ENCODE results near the gene MN1. TPM values are rescaled to one million over a fixed set of nuclear protein-coding genes. Genes with fewer than 3 reads are reported as not detected.
A peak's percentile ranks its signal among the peaks of the same experiment; 100 is the strongest.

MN1 gene
- total RNA-seq, 1 donor: 55.9 TPM

- no peak for TF ChIP-seq CTCF (IDR thresholded peaks at IDR 0.05; ENCODE audit: insufficient read depth, low read length)
- no peak overlapping the region for H3K4me3 ChIP-seq (ENCODE audit: low read depth, low read length)
These were observed 7.1 kb upstream of the MN1 start for GRCh38 chr22:27808451-27809225.

GRCh38 chr22:27805841-27806240 is 4.3 kb upstream of the MN1 start:
- no peak for DNase-seq (ENCODE audit: low read depth)
- no peak for TF ChIP-seq CTCF (IDR thresholded peaks at IDR 0.05; ENCODE audit: insufficient read depth, low read length)
- no peak overlapping the region for H3K4me3 ChIP-seq (ENCODE audit: low read depth, low read length)

More at GRCh38 chr22:27808451-27809225, 7.1 kb upstream of the MN1 start:
- DNase-seq (ENCODE audit: low read depth): no peak

- peak; percentile 73 for TF ChIP-seq CTCF (IDR thresholded peaks at IDR 0.05; ENCODE audit: insufficient read depth, low read length)
- DNase-seq (ENCODE audit: low read depth): peak; percentile 78
These were observed 3.1 kb upstream of the MN1 start for GRCh38 chr22:27804470-27805297.

GRCh38 chr22:27803841-27804415 is 2.4 kb upstream of the MN1 start:
- TF ChIP-seq CTCF (IDR thresholded peaks at IDR 0.05; ENCODE audit: insufficient read depth, low read length): no peak
- no peak for DNase-seq (ENCODE audit: low read depth)
- H3K4me3 ChIP-seq (ENCODE audit: low read depth, low read length): no peak overlapping the region

More at GRCh38 chr22:27804470-27805297, 3.1 kb upstream of the MN1 start:
- H3K4me3 ChIP-seq (ENCODE audit: low read depth, low read length): no peak overlapping the region

- peak; percentile 27 for DNase-seq (ENCODE audit: low read depth)
- peak overlapping the region; percentile 83 for H3K4me3 ChIP-seq (ENCODE audit: low read depth, low read length)
- TF ChIP-seq CTCF (IDR thresholded peaks at IDR 0.05; ENCODE audit: insufficient read depth, low read length): no peak
These were observed 954 bp upstream of the MN1 start for GRCh38 chr22:27802346-27803073.

GRCh38 chr22:27801202-27801615 is 347 bp downstream of the MN1 start:
- H3K4me3 ChIP-seq (ENCODE audit: low read depth, low read length): peak overlapping the region; percentile 83
- TF ChIP-seq CTCF (IDR thresholded peaks at IDR 0.05; ENCODE audit: insufficient read depth, low read length): no peak
- no peak for DNase-seq (ENCODE audit: low read depth)
